Muscle of back (tissue), 11 donors: ENCODE results near the gene FAM168B. TPM values are rescaled to one million over a fixed set of nuclear protein-coding genes. Genes with fewer than 3 reads are reported as not detected.
A peak's percentile ranks its signal among the peaks of the same experiment; 100 is the strongest.
"Not testable (repeated sequence)": the region's sequence is repeated elsewhere in the genome, so short reads cannot be mapped to it uniquely, and the experiment has no call there.

Source experiments
- DNase-seq, 3 donors: peaks; one replicate each; pipeline versions ENCODE4 v3.0.0 to v3.0.0-alpha.2; 2013
- polyA plus RNA-seq, 10 donors: library from polyadenylated mRNA; unstranded; fragments of 120-200 nt; gene quantifications; one replicate each; pipeline ENCODE4 v1.2.1, GENCODE V29; 2013; ENCODE audit not compliant: insufficient read length in 10 of 10

FAM168B gene
- polyA plus RNA-seq, 10 donors: 60.9 to 82.1 (median 69.6) TPM

- no peak for DNase-seq
These were observed 11.4 kb upstream of the FAM168B start for GRCh38 chr2:131104487-131105155.

GRCh38 chr2:131103165-131103564 is 9.9 kb upstream of the FAM168B start:
- DNase-seq: no peak

- peak in 1 of 3 donors; percentile 23 for DNase-seq
These were observed 1.4 kb upstream of the FAM168B start for GRCh38 chr2:131094463-131095281.

GRCh38 chr2:131093696-131094462 is 619 bp upstream of the FAM168B start:
- no peak for DNase-seq

- no peak for DNase-seq
These were observed 728 bp downstream of the FAM168B start for GRCh38 chr2:131092458-131093005.

GRCh38 chr2:131085646-131086045 is 7.6 kb downstream of the FAM168B start:
- no peak for DNase-seq

- DNase-seq: no peak
These were observed 12.1 kb downstream of the FAM168B start for GRCh38 chr2:131081190-131081589.

GRCh38 chr2:131079931-131080330 is 13.3 kb downstream of the FAM168B start:
- not testable (repeated sequence) for DNase-seq

GRCh38 chr2:131077966-131078365 is 15.3 kb downstream of the FAM168B start:
- no peak for DNase-seq

- DNase-seq: no peak
These were observed 15.9 kb downstream of the FAM168B start for GRCh38 chr2:131077182-131077846.

GRCh38 chr2:131076707-131077106 is 16.6 kb downstream of the FAM168B start:
- DNase-seq: no peak

- not testable (repeated sequence) for DNase-seq
These were observed 17.7 kb downstream of the FAM168B start for GRCh38 chr2:131075578-131075977.

- DNase-seq: not testable (repeated sequence)
These were observed 25.1 kb downstream of the FAM168B start for GRCh38 chr2:131068172-131068571.

GRCh38 chr2:131067465-131068125 is 25.7 kb downstream of the FAM168B start:
- DNase-seq: peak in 1 of 3 donors; percentile 26

- DNase-seq: no peak
These were observed 28.4 kb downstream of the FAM168B start for GRCh38 chr2:131064589-131065512.

- DNase-seq: no peak
These were observed 29.6 kb downstream of the FAM168B start for GRCh38 chr2:131063501-131064283.

GRCh38 chr2:131058920-131059319 is 34.3 kb downstream of the FAM168B start:
- DNase-seq: no peak

GRCh38 chr2:131058214-131058843 is 34.9 kb downstream of the FAM168B start:
- peak; percentile 46 to 79 (median 65) for DNase-seq
